Tibial nerve (tissue), 3 donors: ENCODE results near the gene ARSG.

Source experiments
- CTCF ChIP-seq, 5 experiments: fragments of 200-600 bp in 3 of 5; fragments of 450-650 bp in 2 of 5; sonication (generic) in 3 of 5; IDR thresholded peaks; one replicate each; pipeline ENCODE4 v1.5.1; 2016 to 2019; ENCODE audit warnings: antibody characterized with exemption in 5 of 5, mild to moderate bottlenecking in 3 of 5, moderate library complexity in 2 of 5
- POLR2A ChIP-seq, 2 donors: fragments of 450-650 bp; IDR thresholded peaks; one replicate each; pipeline ENCODE4 v1.6.1; 2017; ENCODE audit warnings: antibody characterized with exemption in 2 of 2, mild to moderate bottlenecking in 2 of 2, moderate library complexity in 2 of 2

DNA sequence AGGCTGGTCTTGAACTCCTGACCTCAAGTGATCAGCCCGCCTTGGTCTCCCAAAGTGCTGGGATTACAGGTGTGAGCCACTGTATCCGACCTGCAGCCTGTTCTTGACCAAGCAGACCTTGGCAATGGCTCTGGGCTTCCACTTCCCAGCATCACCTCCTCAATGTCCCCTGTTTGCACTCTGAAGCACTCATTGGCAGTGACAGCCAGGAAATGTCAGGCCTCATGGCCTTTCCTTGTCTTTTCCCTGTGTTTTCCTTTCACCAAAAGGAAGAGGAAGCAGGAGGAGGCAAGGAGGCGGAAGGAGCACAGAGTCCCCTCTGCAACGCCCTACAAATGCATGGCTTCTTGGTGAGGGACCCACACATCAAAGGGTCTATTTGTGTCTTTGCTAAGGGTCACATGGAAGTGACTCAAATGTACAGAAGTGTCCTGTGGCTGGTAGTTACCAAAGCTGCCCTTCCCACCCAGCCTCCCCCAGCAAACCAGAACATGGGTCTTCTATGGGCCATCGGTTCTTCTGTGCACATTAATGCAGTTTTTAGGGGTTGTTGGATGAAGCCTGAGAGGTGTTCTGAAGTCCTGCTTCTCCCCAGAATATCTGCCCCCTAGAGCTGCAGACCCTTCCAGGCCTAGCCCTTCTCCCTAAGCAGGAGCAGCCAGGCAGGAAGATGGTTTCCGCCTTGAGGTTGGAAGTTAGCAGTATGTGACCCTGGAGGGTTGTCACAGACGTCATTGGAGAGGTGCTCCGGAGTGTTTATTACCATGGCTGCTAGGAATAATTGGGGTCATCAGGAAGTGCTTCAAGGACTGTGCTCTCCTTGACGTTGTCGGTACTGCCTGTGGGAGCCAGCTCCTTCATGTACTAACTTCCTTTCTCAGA, 105.2 kb downstream of the ARSG start:
- TF ChIP-seq CTCF (IDR thresholded peaks at IDR 0.05) = no peak
- no peak for TF ChIP-seq POLR2A (IDR thresholded peaks at IDR 0.05)
